Transverse colon (tissue), 4 donors: Measurements from ENCODE around the gene KAZN. TPM values are rescaled to one million over a fixed set of nuclear protein-coding genes. Genes with fewer than 3 reads are reported as not detected.

Experiments used
- DNase-seq: peaks from one replicate; pipeline ENCODE4 v3.0.0-alpha.2; 2019
- H3K27ac ChIP-seq, 4 donors: fragments of 200-600 bp; sonication (generic); 2 replicates each; pipeline ENCODE4 v1.5.1; 2016 to 2018; ENCODE audit warnings: inconsistent platforms in 4 of 4
- H3K27me3 ChIP-seq: fragments of 200-600 bp; sonication (generic); 2 replicates; pipeline ENCODE4 v1.5.1; 2017; ENCODE audit warnings: inconsistent platforms
- H3K36me3 ChIP-seq, 4 donors: fragments of 200-600 bp; sonication (generic); 2 replicates each; pipeline ENCODE4 v1.5.1; 2017 to 2019; ENCODE audit warnings: inconsistent platforms in 4 of 4
- H3K4me1 ChIP-seq, 4 donors: fragments of 200-600 bp; sonication (generic); 2 replicates each; pipeline ENCODE4 v1.5.1; 2017 to 2020; ENCODE audit warnings: inconsistent platforms in 4 of 4
- H3K4me3 ChIP-seq, 4 donors: fragments of 200-600 bp; sonication (generic); 1 replicate in 1 of 4; 2 replicates in 3 of 4; pipeline versions ENCODE4 v1.5.1 to v1.6.1; 2017 to 2019; ENCODE audit warnings: inconsistent platforms in 4 of 4
- H3K9me3 ChIP-seq, 2 donors: fragments of 200-600 bp; sonication (generic); 2 replicates each; pipeline ENCODE4 v1.5.1; 2017 to 2019; ENCODE audit warnings: inconsistent platforms in 2 of 2
- CTCF ChIP-seq, 5 experiments: fragments of 200-600 bp in 3 of 5; fragments of 450-650 bp in 2 of 5; sonication (generic) in 3 of 5; IDR thresholded peaks; 1 replicate in 2 of 5; 2 replicates in 3 of 5; pipeline ENCODE4 v1.5.1; 2016 to 2017; ENCODE audit warnings: antibody characterized with exemption in 5 of 5, inconsistent platforms in 3 of 5, mild to moderate bottlenecking in 2 of 5, moderate library complexity in 1 of 5
- EP300 ChIP-seq: sonication (generic); formaldehyde crosslinking; IDR thresholded peaks from one replicate; pipeline ENCODE4 v1.6.1; 2017; ENCODE audit warnings: antibody characterized with exemption, low read depth
- POLR2A ChIP-seq: fragments of 450-650 bp; IDR thresholded peaks from one replicate; pipeline ENCODE4 v1.6.1; 2016; ENCODE audit warnings: antibody characterized with exemption, mild to moderate bottlenecking, moderate library complexity
- POLR2AphosphoS5 ChIP-seq, 3 donors: sonication (generic); formaldehyde crosslinking; IDR thresholded peaks; one replicate each; pipeline ENCODE4 v1.6.1; 2016; ENCODE audit warnings: antibody characterized with exemption in 3 of 3
- WGBS, 2 donors: methylation state at CpG; one replicate each; pipeline ENCODE4 v1.1.5; 2018; ENCODE audit warnings: low coverage in 1 of 2; 5-methylcytosine and 5-hydroxymethylcytosine counted together
- in situ Hi-C, 4 donors: fragments of 200-750 bp; cut with MboI; loops; one replicate each; pipeline versions ENCODE4 v1.15.0 to v1.15.1; 2017; ENCODE audit warnings: low sequenced_read_pairs in 3 of 4, low pct_ligation_motif_present in 1 of 4, low pct_unique_long_range_greater_than_20kb in 1 of 4
- intact Hi-C: fragments of 100-400 bp; cut with DNase I; formaldehyde crosslinking; loops from one replicate; pipeline ENCODE4 v1.15.1; 2023; ENCODE audit warnings: low total_unique reads
- total RNA-seq, 4 donors: library from RNA; depleted of rRNA; stranded (reverse); fragments of >200 nt; gene quantifications; one replicate each; pipeline ENCODE4 v1.1.0, GENCODE V29; 2016

Gene KAZN
- total RNA-seq, 4 donors from 2014 or later: 12.0 to 17.1 (median 16.2) TPM

- TF ChIP-seq CTCF (IDR thresholded peaks at IDR 0.05): no peak
- no peak for TF ChIP-seq POLR2AphosphoS5 (IDR thresholded peaks at IDR 0.05)
- no peak for TF ChIP-seq POLR2A
- no peak for TF ChIP-seq EP300
- H3K27me3 ChIP-seq: no peaks in the 10 kb centered on the region
- no peak for DNase-seq
- no peaks in the 10 kb centered on the region for H3K4me1 ChIP-seq
- intact Hi-C loops (no loop called here), in situ Hi-C loops (no loop called here)
- 80 to 100% methylated on average over 1 to 9 of the region's 9 CpGs for WGBS, 2 donors
- H3K4me3 ChIP-seq: no peak overlapping the region
- no peak overlapping the region for H3K27ac ChIP-seq
- H3K36me3 ChIP-seq: no peaks in the 10 kb centered on the region
- no peaks in the 10 kb centered on the region for H3K9me3 ChIP-seq
These were observed 511.8 kb downstream of the KAZN start for GRCh38 chr1:15110128-15110866.

GRCh38 chr1:15110867-15111230 lies 512.4 kb downstream of the KAZN start:
- intact Hi-C loops: no loop called here

GRCh38 chr1:15113146-15113545 lies 514.7 kb downstream of the KAZN start:
- intact Hi-C loops: no loop called here
- in situ Hi-C loops: no loop called here
- H3K27me3 ChIP-seq: no peaks in the 10 kb centered on the region
- DNase-seq: no peak
- no peak overlapping the region for H3K4me3 ChIP-seq
- TF ChIP-seq POLR2A: no peak
- no peak for TF ChIP-seq EP300
- TF ChIP-seq CTCF (IDR thresholded peaks at IDR 0.05): no peak
- TF ChIP-seq POLR2AphosphoS5 (IDR thresholded peaks at IDR 0.05): no peak
- H3K4me1 ChIP-seq: no peaks in the 10 kb centered on the region
- no peaks in the 10 kb centered on the region for H3K36me3 ChIP-seq
- no peaks in the 10 kb centered on the region for H3K9me3 ChIP-seq
- 86 to 87% methylated on average over 5 of the region's 5 CpGs for WGBS, 2 donors
- no peak overlapping the region for H3K27ac ChIP-seq

More at GRCh38 chr1:15110867-15111230, 512.4 kb downstream of the KAZN start:
- in situ Hi-C loops: no loop called here
- DNase-seq: no peak
- Histone ChIP-seq H3K27me3 (no peaks in the 10 kb centered on the region), H3K36me3 (no peaks in the 10 kb centered on the region), H3K27ac (no peak overlapping the region), H3K4me3 (no peak overlapping the region), H3K4me1 (no peaks in the 10 kb centered on the region), H3K9me3 (no peaks in the 10 kb centered on the region)
- WGBS, 2 donors: 80 to 90% methylated on average over 1 to 2 of the region's 2 CpGs
- TF ChIP-seq CTCF (IDR thresholded peaks at IDR 0.05) (no peak), POLR2AphosphoS5 (IDR thresholded peaks at IDR 0.05) (no peak), POLR2A (no peak), EP300 (no peak)

GRCh38 chr1:15114884-15115283 lies 516.4 kb downstream of the KAZN start:
- Histone ChIP-seq H3K36me3 (no peaks in the 10 kb centered on the region), H3K27ac (no peak overlapping the region), H3K4me3 (no peak overlapping the region), H3K4me1 (no peaks in the 10 kb centered on the region), H3K9me3 (no peaks in the 10 kb centered on the region), H3K27me3 (no peaks in the 10 kb centered on the region)
- no peak for DNase-seq
- in situ Hi-C loops: no loop called here
- 94% methylated on average over 13 of the region's 13 CpGs; no CpG with 5 or more reads in 1 of the 2 donors for WGBS, 2 donors
- TF ChIP-seq EP300: no peak
- TF ChIP-seq POLR2AphosphoS5 (IDR thresholded peaks at IDR 0.05): no peak
- no peak for TF ChIP-seq CTCF (IDR thresholded peaks at IDR 0.05)
- no peak for TF ChIP-seq POLR2A
- intact Hi-C loops: no loop called here
